ENCODE measurements around the gene AKAP9.
A peak's percentile ranks its signal among the peaks of the same experiment; 100 is the strongest.
"Not testable (repeated sequence)": the region's sequence is repeated elsewhere in the genome, so short reads cannot be mapped to it uniquely, and the experiment has no call there.

The AKAP9 gene

GRCh38 chr7:91940572-91941341 lies at the start of gene AKAP9:
Gene AKAP9, plus strand, starts transcription at chr7:91940862. Its CDS starts 238 bp downstream, at chr7:91941100.
- DNase-seq: peak; percentile 84

- DNase-seq: no peak
Observed at GRCh38 chr7:91892099-91892705, 48.5 kb upstream of the AKAP9 start.

GRCh38 chr7:91892821-91893340 lies 47.8 kb upstream of the AKAP9 start:
- no peak for DNase-seq

GRCh38 chr7:91893699-91894098 lies 47.0 kb upstream of the AKAP9 start:
- DNase-seq: not testable (repeated sequence)

- DNase-seq: no peak
Observed at GRCh38 chr7:91894781-91895480, 45.7 kb upstream of the AKAP9 start.

- DNase-seq: no peak
Observed at GRCh38 chr7:91898240-91898992, 42.2 kb upstream of the AKAP9 start.

- no peak for DNase-seq
Observed at GRCh38 chr7:91899563-91899962, 41.1 kb upstream of the AKAP9 start.

GRCh38 chr7:91910171-91910570 lies 30.5 kb upstream of the AKAP9 start:
- no peak for DNase-seq

GRCh38 chr7:91911121-91911520 lies 29.5 kb upstream of the AKAP9 start:
- no peak for DNase-seq

- no peak for DNase-seq
Observed at GRCh38 chr7:91912494-91912893, 28.2 kb upstream of the AKAP9 start.

GRCh38 chr7:91913612-91914011 lies 27.1 kb upstream of the AKAP9 start:
- no peak for DNase-seq

- no peak for DNase-seq
Observed at GRCh38 chr7:91915401-91916050, 25.1 kb upstream of the AKAP9 start.

GRCh38 chr7:91916051-91916440 lies 24.6 kb upstream of the AKAP9 start:
- no peak for DNase-seq

GRCh38 chr7:91918356-91918755 lies 22.3 kb upstream of the AKAP9 start:
- DNase-seq: no peak

GRCh38 chr7:91922857-91923256 lies 17.8 kb upstream of the AKAP9 start:
- no peak for DNase-seq

- no peak for DNase-seq
Observed at GRCh38 chr7:91927912-91928311, 12.8 kb upstream of the AKAP9 start.

- DNase-seq: no peak
Observed at GRCh38 chr7:91929463-91929862, 11.2 kb upstream of the AKAP9 start.

GRCh38 chr7:91940171-91940570 lies 491 bp upstream of the AKAP9 start:
- peak; percentile 3 to 22 for DNase-seq

GRCh38 chr7:91941450-91941849 lies 788 bp downstream of the AKAP9 start:
- DNase-seq: peak; percentile 12 to 27

GRCh38 chr7:91942312-91942711 lies 1.6 kb downstream of the AKAP9 start:
- DNase-seq: no peak

- DNase-seq: not testable (repeated sequence)
Observed at GRCh38 chr7:91944970-91945369, 4.3 kb downstream of the AKAP9 start.

- no peak for DNase-seq
Observed at GRCh38 chr7:91945476-91945875, 4.8 kb downstream of the AKAP9 start.
